ENCODE results near the gene SFPQ.
"Not testable (repeated sequence)": the region's sequence is repeated elsewhere in the genome, so short reads cannot be mapped to it uniquely, and the experiment has no call there.

DNA sequence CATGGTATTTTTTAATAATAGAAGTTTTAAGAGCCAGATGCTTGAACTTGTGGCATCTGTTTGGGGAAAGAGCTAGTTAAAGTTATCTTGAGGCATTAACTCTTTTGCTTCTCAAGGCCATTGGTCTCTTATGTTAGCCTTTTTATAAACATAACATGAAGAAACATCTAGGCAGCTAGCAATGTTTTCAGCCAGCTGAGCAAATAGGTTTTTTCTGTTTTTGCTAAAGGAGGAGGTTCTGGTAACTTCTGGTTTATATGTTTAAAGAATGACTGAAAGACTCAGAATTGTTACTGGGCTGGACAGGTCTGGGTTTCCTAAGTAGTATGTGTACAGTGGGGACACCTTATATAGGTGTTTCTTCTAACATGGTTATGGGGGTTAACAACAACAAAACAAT is 50.7 kb downstream of the SFPQ start:
- TF ChIP-seq POLR2AphosphoS5 (IDR thresholded peaks at IDR 0.05; ENCODE audit: low read depth, low read length); POLR2A (IDR thresholded peaks at IDR 0.05; ENCODE audit: low read depth, low read length); TAF1 (IDR thresholded peaks at IDR 0.05; ENCODE audit: low read depth, low read length); PAX5 (IDR thresholded peaks at IDR 0.05; ENCODE audit: insufficient read depth, low read length, severe bottlenecking); POU2F2 (IDR thresholded peaks at IDR 0.05; ENCODE audit: low read depth, low read length): not testable (repeated sequence)

Data from GM12891 (cell line).